Astrocyte of the spinal cord (primary cell): ENCODE data around the gene MIS12.

Experiments used
- DNase-seq: peaks from one replicate; pipeline ENCODE4 v3.0.0; 2011; ENCODE audit warnings: low read depth, low spot score
- H3K4me3 ChIP-seq: 2 replicates; pipeline ENCODE4 v1.5.1; 2011; ENCODE audit warnings: low read depth, mild to moderate bottlenecking, low read length, moderate library complexity
- in situ Hi-C: cut with HindIII; loops from 2 replicates; pipeline ENCODE4 v1.10.0; 2017; ENCODE audit warnings: low sequenced_read_pairs
- TF ChIP-seq, protein P1 (sequence below): IDR thresholded peaks from 2 replicates; pipeline ENCODE4 v1.5.1; 2012; ENCODE audit warnings: low read depth, mild to moderate bottlenecking, low read length, inconsistent platforms

MIS12 gene

DNA sequence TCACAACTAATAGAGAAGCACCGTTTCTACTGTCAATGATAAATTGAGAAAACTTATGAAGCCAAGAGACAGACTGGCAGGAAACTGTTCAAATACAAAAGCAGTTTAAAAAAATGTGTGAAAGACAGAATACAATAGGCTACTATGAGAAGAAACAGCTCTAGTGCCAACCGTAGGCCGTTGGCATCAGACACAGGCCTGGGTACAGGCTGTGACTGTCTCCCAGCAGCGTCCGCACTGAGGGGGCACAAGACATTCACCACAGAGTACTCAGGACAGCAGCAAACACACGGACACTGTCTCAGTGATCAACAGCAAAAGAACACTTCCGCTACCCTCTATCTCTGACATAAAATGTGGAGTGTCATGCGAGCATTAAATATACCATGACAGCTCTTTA, 39.6 kb upstream of the MIS12 start:
- in situ Hi-C loops: no loop called here
- H3K4me3 ChIP-seq: no peak overlapping the region
- TF ChIP-seq, protein P1, sequence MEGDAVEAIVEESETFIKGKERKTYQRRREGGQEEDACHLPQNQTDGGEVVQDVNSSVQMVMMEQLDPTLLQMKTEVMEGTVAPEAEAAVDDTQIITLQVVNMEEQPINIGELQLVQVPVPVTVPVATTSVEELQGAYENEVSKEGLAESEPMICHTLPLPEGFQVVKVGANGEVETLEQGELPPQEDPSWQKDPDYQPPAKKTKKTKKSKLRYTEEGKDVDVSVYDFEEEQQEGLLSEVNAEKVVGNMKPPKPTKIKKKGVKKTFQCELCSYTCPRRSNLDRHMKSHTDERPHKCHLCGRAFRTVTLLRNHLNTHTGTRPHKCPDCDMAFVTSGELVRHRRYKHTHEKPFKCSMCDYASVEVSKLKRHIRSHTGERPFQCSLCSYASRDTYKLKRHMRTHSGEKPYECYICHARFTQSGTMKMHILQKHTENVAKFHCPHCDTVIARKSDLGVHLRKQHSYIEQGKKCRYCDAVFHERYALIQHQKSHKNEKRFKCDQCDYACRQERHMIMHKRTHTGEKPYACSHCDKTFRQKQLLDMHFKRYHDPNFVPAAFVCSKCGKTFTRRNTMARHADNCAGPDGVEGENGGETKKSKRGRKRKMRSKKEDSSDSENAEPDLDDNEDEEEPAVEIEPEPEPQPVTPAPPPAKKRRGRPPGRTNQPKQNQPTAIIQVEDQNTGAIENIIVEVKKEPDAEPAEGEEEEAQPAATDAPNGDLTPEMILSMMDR: no peak
- no peak for DNase-seq

- H3K4me3 ChIP-seq: no peak overlapping the region
- no peak for DNase-seq
- TF ChIP-seq, protein P1: no peak
- in situ Hi-C loops: no loop called here
These were observed 21.5 kb upstream of the MIS12 start for GRCh38 chr17:5464717-5465507.

- H3K4me3 ChIP-seq: no peak overlapping the region
- TF ChIP-seq, protein P1: no peak
- in situ Hi-C loops: no loop called here
- no peak for DNase-seq
These were observed 20.1 kb upstream of the MIS12 start for GRCh38 chr17:5466295-5466694.

- H3K4me3 ChIP-seq: peak overlapping the region; percentile 91
- no peak for DNase-seq
- in situ Hi-C loops: no loop called here
- TF ChIP-seq, protein P1: no peak
These were observed 18.9 kb upstream of the MIS12 start for GRCh38 chr17:5467416-5467815.

- peak; percentile 1 for DNase-seq
- peak overlapping the region; percentile 91 for H3K4me3 ChIP-seq
- in situ Hi-C loops: no loop called here
- TF ChIP-seq, protein P1: no peak
These were observed 18.3 kb upstream of the MIS12 start for GRCh38 chr17:5468075-5468473.

DNA sequence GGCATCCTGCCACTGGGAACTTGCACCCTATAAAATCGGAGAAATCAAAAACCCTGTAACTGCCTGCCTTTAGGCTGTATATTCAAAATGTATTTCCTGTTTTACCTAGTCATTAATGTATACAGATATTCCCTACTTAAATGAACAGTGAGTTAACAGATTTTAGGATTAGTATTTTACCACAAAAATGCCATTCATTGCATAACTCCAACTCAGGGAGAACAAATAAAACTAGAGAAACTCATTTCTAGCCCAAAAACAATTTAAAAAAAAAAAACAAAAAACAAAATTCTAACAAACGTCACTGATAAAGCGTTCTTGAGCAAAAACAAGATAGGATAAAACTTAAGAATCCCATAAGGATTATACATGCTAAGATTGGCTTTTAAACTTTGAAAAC, 13.9 kb upstream of the MIS12 start:
- in situ Hi-C loops: no loop called here
- no peak for DNase-seq
- TF ChIP-seq, protein P1: no peak
- H3K4me3 ChIP-seq: no peak overlapping the region
